HCT116 (cell line): ENCODE results near the gene XPNPEP3. TPM values are rescaled to one million over a fixed set of nuclear protein-coding genes. Genes with fewer than 3 reads are reported as not detected.

Experiments
- ATAC-seq: fragments of 200-7000 bp; cut with Tn5 transposase; 2 replicates; pipeline ENCODE4 v1.9.1; 2020; ENCODE audit warnings: mild to moderate bottlenecking, moderate library complexity
- BruUV-seq: library from RNA; stranded (reverse); fragments of 400-500 nt; replicated peaks from 2 replicates; lab custom pipeline; 2021; lab: Mats Ljungman, UMichigan
- CTCF ChIA-PET: fragments of 300-600 bp; sonication (Branson Sonifier 250); formaldehyde crosslinking; loops from one replicate; lab custom pipeline; 2021; ENCODE audit warnings: antibody characterized with exemption; lab: Charles Lee
- POLR2A ChIA-PET: fragments of 300-600, 350-600 bp; sonication (Branson Sonifier 250); formaldehyde crosslinking; loops from one replicate; lab custom pipeline; 2021; ENCODE audit warnings: antibody characterized with exemption; lab: Charles Lee
- RAD21 ChIA-PET, 2 experiments: fragments of 300-600 bp; sonication (Branson Sonifier 250); formaldehyde crosslinking; loops; one replicate each; lab custom pipeline; 2023; ENCODE audit warnings: low total read pairs in 2 of 2; ENCODE audit not compliant: uncharacterized antibody in 2 of 2, unreplicated experiment in 2 of 2, low non-redundant PET in 1 of 2; lab: Charles Lee
- DNase-seq: peaks from one replicate; pipeline ENCODE4 v3.0.0-alpha.2; 2010; ENCODE audit warnings: low read depth, low spot score
- H2AFZ ChIP-seq: fragments of 200-600 bp; shearing (Covaris generic), sonication (generic); 2 replicates; pipeline ENCODE4 v1.6.1; 2017; ENCODE audit warnings: low read depth, mixed run types, mixed read lengths, antibody characterized with exemption, low read length; ENCODE audit not compliant: poor library complexity, severe bottlenecking
- H3K27ac ChIP-seq: 2 replicates; pipeline ENCODE4 v1.5.1; 2012; ENCODE audit warnings: low read depth, low read length
- H3K27me3 ChIP-seq: fragments of 200-600 bp; sonication (generic); 2 replicates; pipeline ENCODE4 v1.6.1; 2016; ENCODE audit warnings: mixed run types, low read length, mixed read lengths; ENCODE audit not compliant: insufficient read depth
- H3K36me3 ChIP-seq, 2 experiments: fragments of 200-500 bp in 1 of 2; fragments of 200-600 bp in 1 of 2; sonication (Bioruptor generic) in 1 of 2; sonication (generic) in 1 of 2; 2 replicates each; pipeline versions ENCODE4 v1.5.1 to v1.6.1; 2014 to 2016; ENCODE audit warnings: low read length in 2 of 2, inconsistent platforms in 1 of 2, mixed read lengths in 1 of 2, mixed run types in 1 of 2; ENCODE audit not compliant: insufficient read depth in 2 of 2, control insufficient read depth in 1 of 2
- H3K4me1 ChIP-seq, 2 experiments: fragments of 200-600 bp in 1 of 2; sonication (generic) in 1 of 2; 2 replicates each; pipeline versions ENCODE4 v1.5.1 to v1.6.1; 2012 to 2017; ENCODE audit warnings: low read length in 2 of 2, inconsistent platforms in 1 of 2, mild to moderate bottlenecking in 1 of 2, mixed read lengths in 1 of 2, mixed run types in 1 of 2, moderate library complexity in 1 of 2; ENCODE audit not compliant: insufficient read depth in 2 of 2, control insufficient read depth in 1 of 2
- H3K4me2 ChIP-seq: fragments of 200-600 bp; sonication (generic); 2 replicates; pipeline ENCODE4 v1.6.1; 2017; ENCODE audit warnings: mixed run types, low read length, mixed read lengths
- H3K4me3 ChIP-seq, 2 experiments: fragments of 200-600 bp in 1 of 2; sonication (generic) in 1 of 2; replicated peaks in 1 of 2; 2 replicates each; pipeline ENCODE4 v1.5.1; 2011 to 2016; ENCODE audit warnings: low read length in 2 of 2, control low read depth in 1 of 2, low read depth in 1 of 2, mild to moderate bottlenecking in 1 of 2, mixed read lengths in 1 of 2, mixed run types in 1 of 2
- H3K79me2 ChIP-seq: fragments of 200-600 bp; sonication (generic); 2 replicates; pipeline ENCODE4 v1.6.1; 2017; ENCODE audit warnings: mild to moderate bottlenecking, mixed run types, low read length, moderate library complexity, mixed read lengths; ENCODE audit not compliant: insufficient read depth
- H3K9ac ChIP-seq: fragments of 200-600 bp; sonication (generic); 2 replicates; pipeline ENCODE4 v1.6.1; 2016; ENCODE audit warnings: low read length, mixed read lengths
- H3K9me2 ChIP-seq: fragments of 200-600 bp; sonication (generic), shearing (Covaris generic); 2 replicates; pipeline ENCODE4 v1.6.1; 2017; ENCODE audit warnings: mixed run types, mild to moderate bottlenecking, moderate library complexity; ENCODE audit not compliant: insufficient read depth
- H3K9me3 ChIP-seq, 2 experiments: fragments of 200-500 bp in 1 of 2; fragments of 200-600 bp in 1 of 2; sonication (Bioruptor generic) in 1 of 2; sonication (generic) in 1 of 2; 2 replicates each; pipeline ENCODE4 v1.6.1; 2014 to 2017; ENCODE audit warnings: low read length in 2 of 2, mixed read lengths in 2 of 2, inconsistent platforms in 1 of 2, low read depth in 1 of 2, mild to moderate bottlenecking in 1 of 2, mixed run types in 1 of 2, moderate library complexity in 1 of 2; ENCODE audit not compliant: control insufficient read depth in 1 of 2, insufficient read depth in 1 of 2
- H4K20me1 ChIP-seq: fragments of 200-600 bp; sonication (generic), shearing (Covaris generic); 2 replicates; pipeline ENCODE4 v1.6.1; 2017; ENCODE audit warnings: mixed run types, mild to moderate bottlenecking, moderate library complexity; ENCODE audit not compliant: insufficient read depth
- CBX3 ChIP-seq: IDR thresholded peaks from 2 replicates; pipeline ENCODE4 v1.6.1; 2012; ENCODE audit warnings: low read depth
- CTCF ChIP-seq, 3 experiments: fragments of 200-600 bp in 1 of 3; sonication (generic) in 1 of 3; IDR thresholded peaks in 2 of 3; conservative IDR thresholded peaks in 1 of 3; 2 replicates each; pipeline ENCODE4 v1.5.1; 2012 to 2017; ENCODE audit warnings: low read depth in 2 of 3, low read length in 2 of 3, antibody characterized with exemption in 1 of 3, borderline replicate concordance in 1 of 3, control low read depth in 1 of 3, mild to moderate bottlenecking in 1 of 3, mixed read lengths in 1 of 3, mixed run types in 1 of 3, moderate library complexity in 1 of 3; ENCODE audit not compliant: insufficient read depth in 1 of 3
- EGR1 ChIP-seq: IDR thresholded peaks from 2 replicates; pipeline ENCODE4 v1.6.1; 2012; ENCODE audit warnings: low read depth
- ELF1 ChIP-seq: IDR thresholded peaks from 2 replicates; pipeline ENCODE4 v1.6.1; 2012; ENCODE audit warnings: low read depth, borderline replicate concordance
- EZH2 ChIP-seq: fragments of 200-600 bp; sonication (generic); IDR thresholded peaks from 2 replicates; pipeline ENCODE4 v1.6.1; 2017; ENCODE audit warnings: antibody characterized with exemption, mixed run types
- FOSL1 ChIP-seq: IDR thresholded peaks from 2 replicates; pipeline ENCODE4 v1.6.1; 2012; ENCODE audit warnings: low read depth
- MAX ChIP-seq: IDR thresholded peaks from 2 replicates; pipeline ENCODE4 v1.6.1; 2012
- POLR2A ChIP-seq: IDR thresholded peaks from 2 replicates; pipeline ENCODE4 v1.7.0; 2011; ENCODE audit warnings: borderline replicate concordance; ENCODE audit not compliant: insufficient read depth, insufficient read length; ENCODE audit errors: extremely low read depth
- POLR2AphosphoS5 ChIP-seq: IDR thresholded peaks from 2 replicates; pipeline ENCODE4 v1.6.1; 2011; ENCODE audit warnings: mild to moderate bottlenecking, low read depth, low read length, moderate library complexity
- SIN3A ChIP-seq: IDR thresholded peaks from 2 replicates; pipeline ENCODE4 v1.6.1; 2012; ENCODE audit warnings: low read depth
- SP1 ChIP-seq: IDR thresholded peaks from 2 replicates; pipeline ENCODE4 v1.6.1; 2012; ENCODE audit warnings: low read depth
- SRF ChIP-seq: IDR thresholded peaks from 2 replicates; pipeline ENCODE4 v1.6.1; 2012; ENCODE audit warnings: low read depth
- TCF7L2 ChIP-seq: IDR thresholded peaks from 2 replicates; pipeline ENCODE4 v1.7.0; 2011; ENCODE audit warnings: borderline replicate concordance, inconsistent platforms; ENCODE audit not compliant: insufficient read depth, insufficient read length; ENCODE audit errors: extremely low read depth
- ZFX ChIP-seq: fragments of 450-650 bp; IDR thresholded peaks from 2 replicates; pipeline ENCODE4 v1.6.1; 2017
- intact Hi-C: fragments of 100-400 bp; cut with micrococcal nuclease; formaldehyde crosslinking; loops from 2 replicates; pipeline ENCODE4 v1.10.0; 2022
- total RNA-seq: library from RNA; stranded (reverse); gene quantifications from one replicate; pipeline ENCODE4 v1.2.1, GENCODE V29; 2021; ENCODE audit not compliant: unreplicated experiment

The XPNPEP3 gene
- total RNA-seq, 1 experiment from 2014 or later, result 29.8 TPM

DNA sequence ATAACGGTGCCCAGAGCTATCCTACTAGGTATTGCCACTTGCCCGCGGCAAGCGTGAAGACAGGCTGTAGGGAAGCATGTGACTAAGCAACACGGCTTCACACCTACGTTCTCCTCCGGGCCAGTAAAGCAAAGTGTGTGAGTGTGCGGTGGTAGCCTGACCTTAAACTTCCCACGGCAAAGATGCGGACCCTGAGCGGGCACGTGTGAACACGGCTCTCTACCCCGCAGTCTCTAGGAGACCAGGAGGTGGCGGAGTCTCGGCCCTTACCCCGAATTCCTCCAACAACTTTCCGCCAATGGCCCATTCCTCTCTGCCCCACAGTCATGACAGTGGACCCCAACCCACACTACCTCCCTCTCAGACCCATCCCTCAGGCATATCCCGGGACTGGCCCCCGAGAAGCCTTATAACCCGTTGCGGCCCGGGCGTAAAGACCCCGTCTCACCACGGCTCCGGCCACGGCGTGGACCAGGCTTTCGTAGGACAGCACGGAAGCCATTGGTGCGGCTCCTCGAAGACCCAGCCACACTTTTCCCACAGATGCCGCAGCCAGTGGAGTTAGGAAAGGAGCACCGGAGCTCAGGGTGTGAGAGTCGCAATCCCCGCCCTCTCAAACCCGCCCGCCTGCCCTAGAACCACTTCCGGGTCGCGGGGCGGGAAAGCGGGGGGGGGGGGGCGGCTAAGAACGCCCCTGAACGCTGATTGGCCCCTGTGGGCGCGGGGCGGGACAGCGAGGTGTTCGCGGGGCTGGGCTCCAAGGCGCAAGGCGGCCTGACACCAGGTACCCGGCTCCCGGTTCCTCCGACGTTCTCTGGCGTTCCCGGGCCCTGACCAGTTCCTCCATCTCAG, 38.0 kb upstream of the XPNPEP3 start, which contains the start of gene SLC25A17:
TSS of gene SLC25A17 (minus strand) at position 600 of the 852 bp plus-strand sequence. CDS start at position 502, 98 bp downstream.
- ChIA-PET RAD21 (no interaction called here), CTCF (interaction anchor here (0.9 to 1.0 kb wide), 2 partner anchors 10 to 136 kb away, joined by 3 read pairs; no protein-coding TSS in a partner anchor), POLR2A (interaction anchor here (1.0 kb wide), 1 partner anchor 167 kb away, joined by 4 read pairs; no protein-coding TSS in a partner anchor)
- Histone ChIP-seq H3K4me2 (peak within 1 kb of the TSS; percentile 92), H3K27me3 (no peaks in the 10 kb centered on the region), H3K79me2 (peaks cover 45% of the 10 kb centered on the region), H3K4me3 (peak within 1 kb of the TSS; percentile 87 to 92), H3K36me3 (peaks cover 0 to 2% of the 10 kb centered on the region in 2 experiments; a peak in 2 of 4 replicates), H3K9ac (peak within 1 kb of the TSS; percentile 89), H3K9me2 (no peaks in the 10 kb centered on the region), H3K27ac (peak within 1 kb of the TSS; percentile 70), H3K4me1 (peaks cover 8 to 25% of the 10 kb centered on the region in 2 experiments; a peak in 3 of 4 replicates), H4K20me1 (no peaks in the 10 kb centered on the region), H3K9me3 (no peaks in the 10 kb centered on the region), H2AFZ (peak within 1 kb of the TSS; percentile 88)
- ATAC-seq, result peak; percentile 97
- BruUV-seq, result TSS peak; percentile 48
- no peak for TF ChIP-seq EZH2
- peak in 2 of 3 experiments; percentile 37 to 44; a peak in 4 of 6 replicates for TF ChIP-seq CTCF (IDR thresholded peaks at IDR 0.05 in 2 of 3, conservative IDR thresholded peaks at IDR 0.05 in 1 of 3; ENCODE audit: borderline replicate concordance in 1 of 3, insufficient read depth in 1 of 3, low read depth in 2 of 3, low read length in 2 of 3)
- TF ChIP-seq TCF7L2, result no peak
- peak; percentile 55 for TF ChIP-seq ELF1
- TF ChIP-seq CBX3, result no peak
- TF ChIP-seq SP1, result peak; percentile 68
- peak; percentile 70 for TF ChIP-seq POLR2AphosphoS5
- TF ChIP-seq FOSL1, result no peak
- TF ChIP-seq EGR1, result no peak; the same call in 1 of the 2 replicates
- TF ChIP-seq ZFX, result peak; percentile 41; the same call in 1 of the 2 replicates
- TF ChIP-seq SRF, result no peak
- TF ChIP-seq POLR2A, result peak; percentile 42
- peak; percentile 86 for TF ChIP-seq MAX
- TF ChIP-seq SIN3A, result no peak; the same call in 1 of the 2 replicates
- DNase-seq, result peak; percentile 66
- intact Hi-C loops, result no loop called here
